ENCODE data around the gene MCOLN3.
A peak's percentile ranks its signal among the peaks of the same experiment; 100 is the strongest.

The MCOLN3 gene

DNA sequence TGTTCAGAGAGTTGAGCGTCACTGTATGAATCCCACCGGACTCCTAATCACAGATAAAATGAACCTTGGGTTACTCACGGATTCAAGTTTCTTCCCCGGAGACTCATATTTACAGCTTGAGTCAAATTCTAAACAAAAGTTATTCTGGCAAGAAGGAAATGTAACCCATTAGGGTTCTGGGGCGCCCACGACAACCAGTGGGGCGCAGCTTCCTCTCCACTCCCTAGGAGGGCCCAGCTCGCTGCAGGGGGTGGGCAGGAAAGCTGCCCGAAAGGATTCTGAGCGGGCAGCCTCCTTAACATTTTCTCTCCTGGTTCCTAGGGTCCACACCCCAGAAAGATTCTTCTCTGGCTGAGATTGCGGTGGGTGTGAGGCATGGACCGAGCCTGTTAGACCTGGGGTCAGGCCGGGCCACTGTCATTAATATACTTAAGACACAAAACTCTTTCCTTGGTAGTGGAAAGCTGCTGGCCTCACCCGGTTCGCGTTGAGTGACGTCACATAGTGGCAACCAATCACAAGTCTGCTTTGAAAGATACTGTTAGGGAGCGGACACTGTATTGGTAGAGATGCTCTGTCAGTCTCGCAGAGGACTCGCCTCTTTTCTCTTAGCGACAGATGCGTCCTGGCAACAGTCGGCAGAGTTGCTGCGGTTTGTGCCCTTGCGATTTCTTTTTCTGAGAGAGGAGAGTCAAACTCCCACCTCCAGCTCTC, 13.6 kb upstream of the MCOLN3 start:
- peak; percentile 93 for DNase-seq (ENCODE audit: low spot score)
- no peak for TF ChIP-seq CTCF (IDR thresholded peaks at IDR 0.05; ENCODE audit: extremely low read depth, missing control alignments)

- no peak for TF ChIP-seq CTCF (IDR thresholded peaks at IDR 0.05; ENCODE audit: extremely low read depth, missing control alignments)
Measured at GRCh38 chr1:85060038-85060437, 11.7 kb upstream of the MCOLN3 start.

GRCh38 chr1:85059563-85059962, 11.3 kb upstream of the MCOLN3 start:
- TF ChIP-seq CTCF (IDR thresholded peaks at IDR 0.05; ENCODE audit: extremely low read depth, missing control alignments): no peak
- no peak for DNase-seq (ENCODE audit: low spot score)

More at GRCh38 chr1:85060038-85060437, 11.7 kb upstream of the MCOLN3 start:
- no peak for DNase-seq (ENCODE audit: low spot score)

DNA sequence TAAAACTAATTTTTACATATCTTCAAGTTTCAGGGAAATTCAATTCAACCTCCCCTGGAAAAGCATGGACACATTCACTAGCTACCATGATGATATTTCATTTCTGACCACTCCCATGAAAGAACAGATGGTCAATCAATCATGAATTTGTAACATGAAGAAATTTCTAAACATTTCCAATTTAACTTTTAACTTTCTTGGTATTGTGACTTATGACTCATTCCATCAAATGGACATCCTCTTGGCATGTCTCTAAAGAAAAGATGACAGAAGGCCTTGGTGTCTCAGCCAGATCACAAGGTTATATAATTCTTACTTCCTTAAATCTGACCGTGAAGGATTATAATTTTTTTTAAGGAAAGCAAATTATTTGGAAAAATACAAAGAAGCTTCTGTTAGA, 10.5 kb upstream of the MCOLN3 start:
- TF ChIP-seq CTCF (IDR thresholded peaks at IDR 0.05; ENCODE audit: extremely low read depth, missing control alignments): no peak
- no peak for DNase-seq (ENCODE audit: low spot score)

DNA sequence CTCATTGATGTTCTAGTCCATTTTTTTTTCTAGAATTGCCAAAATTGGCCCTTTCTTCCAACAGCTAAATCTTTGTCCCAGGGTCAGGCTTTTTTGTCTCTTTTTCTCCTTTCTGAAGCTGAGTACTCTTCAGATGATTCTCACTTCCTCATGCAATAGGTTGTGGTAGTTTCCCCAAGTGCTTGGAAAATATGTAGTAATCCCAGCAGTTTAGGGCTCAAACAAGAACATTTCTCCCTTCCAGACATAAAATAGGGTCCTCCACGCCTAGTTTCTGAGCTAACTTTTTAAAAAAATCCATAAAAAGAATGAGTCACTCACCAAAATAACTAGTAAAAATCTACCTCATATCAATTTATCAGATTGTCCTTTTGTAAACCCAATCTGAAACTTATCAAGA, 10.0 kb upstream of the MCOLN3 start:
- DNase-seq (ENCODE audit: low spot score): no peak

DNA sequence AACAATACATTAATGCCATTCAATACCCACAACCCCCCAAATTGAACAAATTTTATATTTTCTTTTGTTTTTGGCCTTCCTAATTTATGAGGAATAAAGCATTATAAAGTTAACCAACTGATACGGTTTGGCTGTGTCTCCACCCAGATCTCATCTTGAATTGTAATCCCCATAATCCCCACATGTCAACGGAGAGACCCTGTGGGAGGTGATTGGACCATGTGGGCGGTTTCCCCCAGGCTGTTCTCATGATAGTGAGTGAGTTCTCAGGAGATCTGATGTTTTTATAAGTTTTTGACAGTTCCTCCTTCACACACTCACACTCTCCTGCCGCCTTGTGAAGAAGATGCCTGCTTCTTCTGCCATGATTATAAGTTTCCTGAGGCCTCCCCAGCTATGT, 6.4 kb upstream of the MCOLN3 start:
- TF ChIP-seq CTCF (IDR thresholded peaks at IDR 0.05; ENCODE audit: extremely low read depth, missing control alignments): no peak
- no peak for DNase-seq (ENCODE audit: low spot score)

More for the DNA sequence above, 10.0 kb upstream of the MCOLN3 start:
- TF ChIP-seq CTCF (IDR thresholded peaks at IDR 0.05; ENCODE audit: extremely low read depth, missing control alignments): no peak

DNA sequence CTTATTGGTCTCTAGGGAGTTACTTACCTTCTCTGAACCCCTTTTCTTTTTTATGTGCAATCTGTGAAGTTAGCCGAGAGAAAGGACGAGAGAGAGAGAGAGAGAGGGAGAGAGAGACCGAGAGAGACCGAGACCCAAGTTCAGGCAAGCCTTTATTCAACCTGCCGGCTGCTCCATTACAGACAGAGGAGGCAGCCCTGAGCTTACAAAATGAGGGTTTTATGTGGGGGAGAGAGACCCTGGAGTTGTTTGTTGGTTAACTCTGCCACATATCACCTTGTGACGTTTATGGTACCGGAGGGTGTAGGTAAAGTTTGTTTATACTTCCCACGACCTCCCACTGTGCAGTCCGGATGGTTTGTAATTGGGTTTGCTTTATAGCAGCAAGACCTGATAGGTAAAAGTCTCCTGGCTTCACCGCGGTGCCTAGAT, 1.5 kb upstream of the MCOLN3 start:
- DNase-seq (ENCODE audit: low spot score): no peak
- TF ChIP-seq CTCF (IDR thresholded peaks at IDR 0.05; ENCODE audit: extremely low read depth, missing control alignments): no peak
